IPS-18a (cell line): ENCODE results near the gene PUS3.

Experiments used
- H3K27ac ChIP-seq: one replicate; pipeline ENCODE4 v1.5.1; 2013; ENCODE audit warnings: low read length
- H3K27me3 ChIP-seq: one replicate; pipeline ENCODE4 v1.6.1; 2013; ENCODE audit warnings: mild to moderate bottlenecking, low read length; ENCODE audit not compliant: control insufficient read depth, insufficient read depth
- H3K36me3 ChIP-seq: one replicate; pipeline ENCODE4 v1.6.1; 2013; ENCODE audit warnings: low read depth, low read length; ENCODE audit not compliant: control insufficient read depth
- H3K4me1 ChIP-seq: one replicate; pipeline ENCODE4 v1.6.1; 2013; ENCODE audit warnings: low read depth, low read length; ENCODE audit not compliant: control insufficient read depth
- H3K4me3 ChIP-seq: one replicate; pipeline ENCODE4 v1.5.1; 2013; ENCODE audit warnings: low read length
- H3K9ac ChIP-seq: one replicate; pipeline ENCODE4 v1.6.1; 2013; ENCODE audit warnings: mild to moderate bottlenecking, low read length, moderate library complexity
- H3K9me3 ChIP-seq: one replicate; pipeline ENCODE4 v1.6.1; 2013; ENCODE audit warnings: low read depth, low read length; ENCODE audit not compliant: control insufficient read depth

PUS3 gene

DNA sequence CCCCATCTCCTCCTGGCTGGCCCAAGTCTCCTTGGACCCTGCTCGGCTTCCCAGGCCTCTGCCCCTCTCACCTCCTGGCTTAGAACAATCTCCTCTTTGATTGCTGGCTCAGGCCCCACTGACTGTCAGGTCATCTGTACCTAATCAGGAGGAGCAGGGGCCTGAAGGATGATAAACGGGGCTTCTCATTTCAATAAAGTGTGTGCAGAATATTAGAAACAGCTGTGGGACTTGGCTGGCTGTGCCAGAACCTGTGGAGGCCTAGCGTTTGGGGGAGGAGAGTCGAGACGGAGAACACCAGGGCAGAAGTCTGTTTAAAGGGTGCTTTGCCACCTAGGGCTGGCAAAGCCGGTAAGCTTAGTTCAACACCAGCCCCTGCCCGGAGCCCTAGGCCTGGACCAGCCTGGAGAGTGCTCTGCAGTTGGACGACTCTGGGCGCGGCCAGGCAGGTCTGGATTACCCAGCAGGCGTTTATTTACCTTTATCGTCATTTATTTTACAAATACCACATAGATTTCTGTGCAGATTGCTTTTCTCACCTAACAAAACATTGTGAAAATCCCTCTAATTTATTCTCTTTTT is 32.7 kb upstream of the PUS3 start:
- no peaks in the 10 kb centered on the region for H3K9me3 ChIP-seq
- peaks cover 26% of the 10 kb centered on the region for H3K4me1 ChIP-seq
- no peak overlapping the region for H3K4me3 ChIP-seq
- H3K36me3 ChIP-seq = no peaks in the 10 kb centered on the region
- H3K27me3 ChIP-seq = peaks cover 20% of the 10 kb centered on the region
- H3K27ac ChIP-seq = no peak overlapping the region
- H3K9ac ChIP-seq = no peak overlapping the region

DNA sequence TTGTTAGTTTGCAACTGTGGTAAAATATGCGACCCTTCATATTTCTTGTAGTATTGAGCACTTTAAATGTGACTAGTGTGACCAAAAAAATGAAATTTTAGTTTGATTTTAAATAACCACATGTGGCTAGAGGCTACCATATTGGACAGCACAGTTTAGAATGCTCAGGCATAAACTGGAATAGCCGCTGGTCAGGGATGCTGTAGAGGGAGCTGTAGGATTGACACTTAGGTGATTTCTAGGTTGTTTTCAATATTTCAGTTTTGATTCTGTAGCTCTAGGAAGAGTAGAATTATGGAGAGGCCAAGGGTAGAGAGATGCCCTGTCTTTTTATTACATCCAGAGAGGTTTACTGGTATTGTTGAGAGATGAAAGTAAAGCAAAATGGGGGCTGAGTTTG is 32.0 kb upstream of the PUS3 start:
- Histone ChIP-seq H3K27me3 (peaks cover 20% of the 10 kb centered on the region), H3K4me3 (no peak overlapping the region), H3K36me3 (no peaks in the 10 kb centered on the region), H3K4me1 (peaks cover 26% of the 10 kb centered on the region), H3K9ac (no peak overlapping the region), H3K27ac (no peak overlapping the region), H3K9me3 (no peaks in the 10 kb centered on the region)

- no peak overlapping the region for H3K4me3 ChIP-seq
- no peak overlapping the region for H3K27ac ChIP-seq
- peaks cover 20% of the 10 kb centered on the region for H3K27me3 ChIP-seq
- H3K4me1 ChIP-seq = peaks cover 26% of the 10 kb centered on the region
- no peak overlapping the region for H3K9ac ChIP-seq
- H3K9me3 ChIP-seq = no peaks in the 10 kb centered on the region
- H3K36me3 ChIP-seq = no peaks in the 10 kb centered on the region
These were observed 31.5 kb upstream of the PUS3 start for GRCh38 chr11:125934473-125934872.

DNA sequence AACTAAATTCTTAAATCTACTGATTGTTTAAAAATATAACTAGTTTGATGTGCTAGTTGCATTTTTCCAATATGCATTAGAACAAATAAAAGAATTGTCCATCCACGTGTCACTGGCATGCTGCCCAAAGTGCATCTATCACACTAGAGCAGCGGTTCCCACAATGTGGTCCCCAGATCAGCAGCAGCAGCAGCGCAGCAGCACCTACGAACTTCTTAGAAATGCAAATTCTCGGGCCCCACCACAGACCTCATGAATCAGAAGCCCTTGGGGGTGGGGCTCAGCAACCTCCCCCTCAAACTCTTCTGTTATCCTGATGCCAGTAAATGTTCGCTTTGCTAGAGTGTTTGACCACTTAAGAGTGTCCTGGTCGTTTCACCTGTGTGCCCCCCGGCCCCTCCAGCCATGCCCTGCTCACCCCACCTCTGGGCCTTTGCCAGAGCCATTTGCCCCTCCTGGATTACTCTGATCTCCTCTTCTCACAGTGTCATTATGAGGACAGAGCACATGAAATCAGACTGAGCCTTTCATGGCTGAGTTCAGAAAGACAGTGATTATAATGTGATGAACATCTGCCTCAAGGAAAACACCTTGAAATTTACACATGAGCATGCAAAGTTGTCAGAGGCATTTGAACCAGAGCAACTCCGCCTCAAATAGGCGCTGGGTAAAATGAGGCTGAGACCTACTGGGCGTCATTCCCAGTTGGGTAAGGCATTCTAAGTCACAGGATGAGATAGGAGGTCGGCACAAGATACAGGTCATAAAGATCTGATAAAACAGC is 30.2 kb upstream of the PUS3 start:
- H3K27me3 ChIP-seq = peaks cover 20% of the 10 kb centered on the region
- peaks cover 20% of the 10 kb centered on the region for H3K4me1 ChIP-seq
- H3K9me3 ChIP-seq = no peaks in the 10 kb centered on the region
- H3K36me3 ChIP-seq = no peaks in the 10 kb centered on the region
- no peak overlapping the region for H3K27ac ChIP-seq
- H3K9ac ChIP-seq = peak overlapping the region; percentile 4
- H3K4me3 ChIP-seq = no peak overlapping the region

DNA sequence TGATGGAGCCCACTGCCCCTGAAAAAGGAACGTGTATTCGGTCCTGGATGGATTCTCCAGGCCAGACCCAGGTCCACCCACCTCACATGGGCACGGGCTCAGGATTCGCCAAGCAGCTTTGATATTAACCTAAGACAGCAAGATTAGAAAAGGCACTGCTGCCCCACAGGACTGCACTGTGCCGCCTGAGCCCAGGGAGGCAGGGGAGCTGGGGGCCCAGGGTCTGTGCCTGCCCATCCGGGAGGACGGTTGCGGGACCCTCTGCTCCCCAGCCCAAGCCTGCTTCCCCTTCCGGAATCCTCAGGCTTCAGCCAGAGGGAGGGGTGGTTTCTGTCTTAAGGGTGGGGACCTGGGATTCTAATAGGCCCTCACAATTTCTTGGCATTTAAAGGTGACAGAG is 29.3 kb upstream of the PUS3 start:
- Histone ChIP-seq H3K36me3 (no peaks in the 10 kb centered on the region), H3K4me3 (no peak overlapping the region), H3K27ac (no peak overlapping the region), H3K4me1 (peaks cover 20% of the 10 kb centered on the region), H3K27me3 (peaks cover 20% of the 10 kb centered on the region), H3K9me3 (no peaks in the 10 kb centered on the region), H3K9ac (no peak overlapping the region)

GRCh38 chr11:125931668-125932067 is 28.7 kb upstream of the PUS3 start:
- H3K27me3 ChIP-seq = peaks cover 20% of the 10 kb centered on the region
- no peak overlapping the region for H3K4me3 ChIP-seq
- peaks cover 20% of the 10 kb centered on the region for H3K4me1 ChIP-seq

GRCh38 chr11:125931116-125931515 is 28.1 kb upstream of the PUS3 start:
- no peaks in the 10 kb centered on the region for H3K36me3 ChIP-seq
- no peak overlapping the region for H3K4me3 ChIP-seq
- peaks cover 20% of the 10 kb centered on the region for H3K27me3 ChIP-seq
- peaks cover 20% of the 10 kb centered on the region for H3K4me1 ChIP-seq
- H3K9ac ChIP-seq = no peak overlapping the region
- no peak overlapping the region for H3K27ac ChIP-seq
- H3K9me3 ChIP-seq = no peaks in the 10 kb centered on the region

More at GRCh38 chr11:125931668-125932067, 28.7 kb upstream of the PUS3 start:
- H3K27ac ChIP-seq = no peak overlapping the region
- H3K36me3 ChIP-seq = no peaks in the 10 kb centered on the region
- H3K9ac ChIP-seq = no peak overlapping the region
- no peaks in the 10 kb centered on the region for H3K9me3 ChIP-seq

GRCh38 chr11:125930076-125930450 is 27.1 kb upstream of the PUS3 start:
- Histone ChIP-seq H3K36me3 (no peaks in the 10 kb centered on the region), H3K9me3 (no peaks in the 10 kb centered on the region), H3K4me3 (no peak overlapping the region), H3K9ac (no peak overlapping the region), H3K4me1 (peaks cover 20% of the 10 kb centered on the region), H3K27me3 (peaks cover 20% of the 10 kb centered on the region), H3K27ac (no peak overlapping the region)

DNA sequence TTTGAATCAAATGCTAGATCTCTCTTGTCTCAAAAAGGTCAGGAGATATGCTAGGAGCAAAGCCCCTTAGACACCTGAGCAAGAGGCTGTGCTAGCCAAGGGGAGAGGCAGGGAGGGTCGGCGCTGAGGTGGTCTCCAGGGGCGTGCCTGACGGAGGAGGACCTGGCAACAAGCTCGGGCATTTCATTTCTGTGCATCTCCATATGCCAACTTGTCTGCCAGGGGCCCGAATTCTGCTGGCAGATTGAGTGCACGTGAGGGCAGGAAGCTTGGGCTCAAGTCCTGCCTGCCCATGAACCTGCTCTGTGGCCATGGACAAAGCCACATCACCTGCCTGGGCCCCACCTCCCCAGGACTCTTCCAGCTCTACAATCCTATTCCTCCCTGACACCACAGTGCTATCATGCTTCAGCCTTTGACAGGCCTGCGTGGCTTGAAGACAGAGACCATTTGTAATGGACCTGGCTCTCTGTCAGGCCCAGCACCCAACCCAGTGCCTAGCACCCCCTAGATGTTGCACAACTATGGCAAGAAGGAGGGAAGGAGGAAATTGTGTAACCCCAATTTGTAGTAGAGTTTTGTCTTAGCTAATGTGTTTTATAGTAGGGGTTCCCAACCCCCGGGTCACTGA is 26.6 kb upstream of the PUS3 start:
- H3K36me3 ChIP-seq = no peaks in the 10 kb centered on the region
- peaks cover 20% of the 10 kb centered on the region for H3K27me3 ChIP-seq
- H3K4me1 ChIP-seq = peaks cover 20% of the 10 kb centered on the region
- H3K4me3 ChIP-seq = no peak overlapping the region
- no peak overlapping the region for H3K9ac ChIP-seq
- H3K9me3 ChIP-seq = no peaks in the 10 kb centered on the region
- no peak overlapping the region for H3K27ac ChIP-seq

GRCh38 chr11:125926682-125927081 is 23.7 kb upstream of the PUS3 start:
- Histone ChIP-seq H3K27ac (no peak overlapping the region), H3K9ac (no peak overlapping the region), H3K4me3 (no peak overlapping the region), H3K4me1 (peaks cover under 1% of the 10 kb centered on the region), H3K27me3 (peaks cover 7% of the 10 kb centered on the region), H3K9me3 (no peaks in the 10 kb centered on the region), H3K36me3 (no peaks in the 10 kb centered on the region)

GRCh38 chr11:125925804-125926203 is 22.8 kb upstream of the PUS3 start:
- no peaks in the 10 kb centered on the region for H3K9me3 ChIP-seq
- no peak overlapping the region for H3K4me3 ChIP-seq
- H3K27me3 ChIP-seq = no peaks in the 10 kb centered on the region
- no peaks in the 10 kb centered on the region for H3K4me1 ChIP-seq
- H3K36me3 ChIP-seq = no peaks in the 10 kb centered on the region
- H3K27ac ChIP-seq = no peak overlapping the region
- H3K9ac ChIP-seq = no peak overlapping the region
